Prostate gland (tissue), 2 donors: Measurements from ENCODE around the gene PIGU.

ENCODE experiments used
- POLR2AphosphoS5 ChIP-seq: sonication (generic); formaldehyde crosslinking; IDR thresholded peaks from one replicate; pipeline ENCODE4 v1.6.1; 2017; ENCODE audit warnings: antibody characterized with exemption
- TF ChIP-seq, protein P1 (sequence below), 4 experiments: fragments of 200-600 bp in 2 of 4; fragments of 450-650 bp in 2 of 4; sonication (generic) in 2 of 4; IDR thresholded peaks; 1 replicate in 3 of 4; 2 replicates in 1 of 4; pipeline ENCODE4 v1.5.1; 2016 to 2019; ENCODE audit warnings: antibody characterized with exemption in 4 of 4, mild to moderate bottlenecking in 2 of 4, moderate library complexity in 2 of 4

DNA sequence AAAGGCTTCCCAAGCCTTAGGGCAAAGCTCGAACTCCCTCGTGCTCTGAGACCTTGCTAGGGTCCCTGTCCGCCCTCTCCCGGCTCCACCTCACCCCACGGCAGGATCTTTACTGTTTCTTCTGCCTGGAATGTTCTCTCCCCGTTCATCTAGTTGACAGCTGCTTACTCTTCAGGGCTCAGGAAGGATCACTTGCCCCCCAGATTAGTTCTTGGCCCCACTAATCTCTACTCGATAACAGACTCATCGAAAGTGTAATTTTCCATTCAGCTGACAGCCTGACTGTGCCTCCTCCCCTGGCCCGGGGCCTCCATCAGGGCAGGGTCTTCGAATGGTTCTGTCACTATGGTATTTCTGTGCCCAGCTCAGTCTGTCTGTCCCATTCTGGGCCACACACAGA is 115.2 kb downstream of the PIGU start:
- TF ChIP-seq, protein P1, sequence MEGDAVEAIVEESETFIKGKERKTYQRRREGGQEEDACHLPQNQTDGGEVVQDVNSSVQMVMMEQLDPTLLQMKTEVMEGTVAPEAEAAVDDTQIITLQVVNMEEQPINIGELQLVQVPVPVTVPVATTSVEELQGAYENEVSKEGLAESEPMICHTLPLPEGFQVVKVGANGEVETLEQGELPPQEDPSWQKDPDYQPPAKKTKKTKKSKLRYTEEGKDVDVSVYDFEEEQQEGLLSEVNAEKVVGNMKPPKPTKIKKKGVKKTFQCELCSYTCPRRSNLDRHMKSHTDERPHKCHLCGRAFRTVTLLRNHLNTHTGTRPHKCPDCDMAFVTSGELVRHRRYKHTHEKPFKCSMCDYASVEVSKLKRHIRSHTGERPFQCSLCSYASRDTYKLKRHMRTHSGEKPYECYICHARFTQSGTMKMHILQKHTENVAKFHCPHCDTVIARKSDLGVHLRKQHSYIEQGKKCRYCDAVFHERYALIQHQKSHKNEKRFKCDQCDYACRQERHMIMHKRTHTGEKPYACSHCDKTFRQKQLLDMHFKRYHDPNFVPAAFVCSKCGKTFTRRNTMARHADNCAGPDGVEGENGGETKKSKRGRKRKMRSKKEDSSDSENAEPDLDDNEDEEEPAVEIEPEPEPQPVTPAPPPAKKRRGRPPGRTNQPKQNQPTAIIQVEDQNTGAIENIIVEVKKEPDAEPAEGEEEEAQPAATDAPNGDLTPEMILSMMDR (IDR thresholded peaks at IDR 0.05), result no peak
- TF ChIP-seq POLR2AphosphoS5, result no peak
